Neutrophil (primary cell): ENCODE data around the gene EIF4EBP2.

Experiments used
- H3K27ac ChIP-seq: fragments of 200-600 bp; sonication (generic); 2 replicates; pipeline ENCODE4 v1.5.1; 2016; ENCODE audit warnings: mild to moderate bottlenecking, moderate library complexity
- H3K27me3 ChIP-seq: fragments of 200-600 bp; sonication (generic); 2 replicates; pipeline ENCODE4 v1.6.0; 2016; ENCODE audit warnings: mild to moderate bottlenecking
- H3K36me3 ChIP-seq: fragments of 200-600 bp; sonication (generic); 2 replicates; pipeline ENCODE4 v1.5.1; 2017
- H3K4me1 ChIP-seq, 2 experiments: fragments of 200-600 bp in 1 of 2; sonication (generic) in 1 of 2; 1 replicate in 1 of 2; 2 replicates in 1 of 2; pipeline versions ENCODE4 v1.5.1 to v1.6.1; 2013 to 2016; ENCODE audit warnings: low read depth in 1 of 2, low read length in 1 of 2, mild to moderate bottlenecking in 1 of 2, moderate library complexity in 1 of 2; ENCODE audit not compliant: control insufficient read depth in 1 of 2, insufficient read depth in 1 of 2
- H3K4me3 ChIP-seq, 2 experiments: fragments of 200-600 bp in 1 of 2; sonication (generic) in 1 of 2; 1 replicate in 1 of 2; 2 replicates in 1 of 2; pipeline ENCODE4 v1.5.1; 2013 to 2016; ENCODE audit warnings: low read depth in 1 of 2, low read length in 1 of 2, mild to moderate bottlenecking in 1 of 2, moderate library complexity in 1 of 2
- H3K9me3 ChIP-seq: fragments of 200-600 bp; sonication (generic); 2 replicates; pipeline ENCODE4 v1.5.1; 2016
- CTCF ChIP-seq: fragments of 200-600 bp; sonication (generic); IDR thresholded peaks from 2 replicates; pipeline ENCODE4 v1.5.1; 2016; ENCODE audit warnings: antibody characterized with exemption

The EIF4EBP2 gene

GRCh38 chr10:70364772-70365091, 39.2 kb upstream of the EIF4EBP2 start:
- H3K27ac ChIP-seq, result no peak overlapping the region
- no peak overlapping the region for H3K4me3 ChIP-seq
- peaks cover 6 to 10% of the 10 kb centered on the region in 2 experiments for H3K4me1 ChIP-seq
- no peaks in the 10 kb centered on the region for H3K9me3 ChIP-seq
- no peaks in the 10 kb centered on the region for H3K27me3 ChIP-seq
- H3K36me3 ChIP-seq, result no peaks in the 10 kb centered on the region
- TF ChIP-seq CTCF, result no peak

- Histone ChIP-seq H3K4me3 (no peak overlapping the region), H3K27me3 (no peaks in the 10 kb centered on the region), H3K27ac (no peak overlapping the region), H3K9me3 (no peaks in the 10 kb centered on the region), H3K36me3 (no peaks in the 10 kb centered on the region), H3K4me1 (peaks cover 6 to 10% of the 10 kb centered on the region in 2 experiments)
- no peak for TF ChIP-seq CTCF
These were observed 36.6 kb upstream of the EIF4EBP2 start for GRCh38 chr10:70367195-70367796.

DNA sequence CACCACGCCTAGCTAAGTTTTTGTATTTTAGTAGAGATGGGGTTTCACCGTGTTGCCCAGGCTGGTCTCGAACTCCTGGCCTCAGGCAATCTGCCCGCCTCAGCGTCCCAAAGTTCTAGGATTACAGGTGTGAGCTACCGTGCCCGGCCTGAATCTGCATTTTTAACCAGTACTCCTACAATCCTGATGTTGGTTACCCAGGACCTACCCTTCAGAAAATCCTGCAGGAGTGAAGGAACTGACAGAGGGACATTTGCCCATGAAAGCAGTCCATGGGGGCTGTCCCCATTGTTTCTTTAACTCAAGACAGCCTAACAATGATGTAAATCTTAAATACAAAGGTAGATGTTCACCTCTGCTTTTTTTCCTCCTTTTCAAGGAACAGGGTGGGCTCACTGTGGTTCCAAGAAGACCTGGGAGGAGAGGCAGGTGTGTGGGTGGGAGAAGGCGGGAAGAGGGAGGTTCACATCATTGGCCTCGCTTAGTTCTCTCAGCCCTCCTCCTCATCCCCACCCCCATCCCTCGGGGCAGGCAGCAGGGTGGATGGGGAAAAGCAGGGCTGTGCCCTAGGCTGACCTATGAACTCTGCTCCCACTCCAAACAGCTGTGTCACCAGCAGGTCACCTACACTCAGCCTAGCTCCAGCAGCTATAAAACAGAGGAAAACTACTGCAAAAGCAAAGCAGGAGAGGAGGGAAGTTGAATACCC, 35.0 kb upstream of the EIF4EBP2 start:
- Histone ChIP-seq H3K27ac (no peak overlapping the region), H3K4me1 (peaks cover 6 to 9% of the 10 kb centered on the region in 2 experiments), H3K36me3 (no peaks in the 10 kb centered on the region)

DNA sequence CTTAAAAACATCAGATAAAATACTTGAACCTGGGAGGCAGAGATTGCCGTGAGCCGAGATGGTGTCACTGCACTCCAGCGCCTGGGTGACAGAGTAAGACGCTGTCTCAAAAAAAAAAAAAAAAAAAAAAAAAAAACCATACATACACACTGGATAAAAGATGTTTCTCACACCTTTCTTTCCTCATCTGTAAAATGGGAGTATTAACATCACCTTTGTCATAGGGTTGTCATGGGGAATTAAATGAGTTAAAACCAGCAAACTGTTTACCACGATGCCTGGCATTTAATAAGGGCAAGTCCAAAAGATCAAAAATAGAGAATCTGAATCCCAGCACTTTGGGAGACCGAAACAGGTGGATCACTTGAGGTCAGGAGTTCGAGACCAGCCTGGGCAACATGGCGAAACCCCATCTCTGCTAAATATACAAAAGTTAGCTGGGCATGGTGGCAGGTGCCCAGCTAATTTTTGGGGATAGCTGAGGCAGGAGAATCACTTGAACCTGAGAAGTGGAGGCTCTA, 34.4 kb upstream of the EIF4EBP2 start:
- Histone ChIP-seq H3K27ac (no peak overlapping the region), H3K4me3 (no peak overlapping the region), H3K9me3 (no peaks in the 10 kb centered on the region), H3K27me3 (no peaks in the 10 kb centered on the region), H3K36me3 (no peaks in the 10 kb centered on the region), H3K4me1 (peaks cover 2 to 3% of the 10 kb centered on the region in 2 experiments)
- TF ChIP-seq CTCF, result no peak

More for the DNA sequence above, 35.0 kb upstream of the EIF4EBP2 start:
- Histone ChIP-seq H3K27me3 (no peaks in the 10 kb centered on the region), H3K9me3 (no peaks in the 10 kb centered on the region), H3K4me3 (no peak overlapping the region)
- no peak for TF ChIP-seq CTCF

GRCh38 chr10:70370766-70371165, 33.2 kb upstream of the EIF4EBP2 start:
- H3K27ac ChIP-seq, result no peak overlapping the region
- no peaks in the 10 kb centered on the region for H3K27me3 ChIP-seq
- H3K36me3 ChIP-seq, result no peaks in the 10 kb centered on the region
- no peak for TF ChIP-seq CTCF
- H3K4me3 ChIP-seq, result no peak overlapping the region
- H3K4me1 ChIP-seq, result no peaks in the 10 kb centered on the region
- no peaks in the 10 kb centered on the region for H3K9me3 ChIP-seq
